Heart right ventricle (tissue), 16 donors: ENCODE data around the gene CHST3. TPM values are rescaled to one million over a fixed set of nuclear protein-coding genes. Genes with fewer than 3 reads are reported as not detected.

Experiments
- ATAC-seq, 8 donors: fragments of 200-7000 bp; cut with Tn5 transposase; one replicate each; pipeline ENCODE4 v1.9.1; 2020; ENCODE audit warnings: mild to moderate bottlenecking in 8 of 8, moderate library complexity in 8 of 8, moderate number of reproducible peaks in 1 of 8
- DNase-seq, 2 donors: peaks; one replicate each; pipeline ENCODE4 v3.0.0-alpha.2; 2020
- H3K27ac ChIP-seq, 10 donors: fragments of 200-600 bp; sonication (generic) in 2 of 10; one replicate each; pipeline versions ENCODE4 v1.5.0 to v1.8.0; 2020 to 2022; ENCODE audit warnings: mild to moderate bottlenecking in 3 of 10
- H3K27me3 ChIP-seq, 7 donors: fragments of 200-600 bp; one replicate each; pipeline ENCODE4 v1.8.0; 2021 to 2022; ENCODE audit warnings: mild to moderate bottlenecking in 2 of 7
- H3K36me3 ChIP-seq, 9 donors: fragments of 200-600 bp; sonication (generic) in 1 of 9; one replicate each; pipeline versions ENCODE4 v1.5.0 to v1.8.0; 2020 to 2022; ENCODE audit warnings: mild to moderate bottlenecking in 2 of 9
- H3K4me1 ChIP-seq, 9 donors: fragments of 200-600 bp; sonication (generic) in 1 of 9; one replicate each; pipeline versions ENCODE4 v1.5.0 to v1.8.0; 2020 to 2022; ENCODE audit warnings: mild to moderate bottlenecking in 4 of 9
- H3K4me3 ChIP-seq, 10 donors: fragments of 200-600 bp; sonication (generic) in 2 of 10; one replicate each; pipeline versions ENCODE4 v1.5.0 to v1.8.0; 2020 to 2022; ENCODE audit warnings: mild to moderate bottlenecking in 7 of 10, moderate library complexity in 2 of 10
- H3K9me3 ChIP-seq, 11 donors: fragments of 200-600 bp in 10 of 11; sonication (generic) in 2 of 11; one replicate each; pipeline versions ENCODE4 v1.5.0 to v1.8.0; 2013 to 2022; ENCODE audit warnings: mild to moderate bottlenecking in 2 of 11, control low read depth in 1 of 11, moderate library complexity in 1 of 11
- CTCF ChIP-seq, 9 donors: fragments of 200-600 bp; sonication (generic) in 2 of 9; IDR thresholded peaks; one replicate each; pipeline versions ENCODE4 v1.5.0 to v1.8.0; 2021 to 2022; ENCODE audit warnings: antibody characterized with exemption in 9 of 9, mild to moderate bottlenecking in 5 of 9, moderate library complexity in 1 of 9
- WGBS, 2 donors: extraction: QIAGEN DNeasy Blood & Tissue Kit; methylation state at CpG; one replicate each; pipeline ENCODE4 v1.1.7; 2013; ENCODE audit warnings: inconsistent platforms in 1 of 2; 5-methylcytosine and 5-hydroxymethylcytosine counted together
- intact Hi-C, 10 donors: fragments of 100-400 bp; cut with DNase I; formaldehyde crosslinking; loops; one replicate each; pipeline versions ENCODE4 v1.11.1 to v1.14.2; 2022
- polyA plus RNA-seq, 2 donors: library from polyadenylated mRNA; stranded (reverse); fragments of 200-250 nt; gene quantifications; one replicate each; pipeline ENCODE4 v1.2.3, GENCODE V29; 2013
- total RNA-seq, 10 donors: library from RNA; stranded (reverse); fragmentation: NEBNext Ultra II Directional in 3 of 10; extraction: Animal tissue kit (Norgen Biotek cat#: 25700) in 3 of 10; gene quantifications; one replicate each; pipeline versions ENCODE4 v1.2.1 to v1.2.4, GENCODE V29; 2021 to 2023
- donor health status: Arrhythmogenic right ventricular cardiomyopathy.
- donor health status: ischemic (EF 13 %, LVEDD 7.1; RV severe dilation, severe dysfunction).
- donor health status: healthy with polysubstance abuse.
- donor health status: DM: no; HTN: yes; CAD: no.
- donor health status: DM: no; HTN: no; CAD: no.
- donor health status: ischemic (EF 25% LVEDD 6.9; RV normal size, moderate dysfunction).
- donor health status: ischemic (EF 25% LVEDD 5.7; RV mildly dilated, moderate dysfunction).
- donor health status: healthy.
- donor health status: DM: yes; HTN: yes; CAD: no.
- donor health status: Ischemic cardiomyopathy.
- donor health status: ischemic (EF 35%, LVEDD 5.7; RV mildly dilated, moderate dysfunction).
- donor health status: nonischemic (EF 11% LVEDD 7.7; RV severe dilation, severe dysfunction).
- donor health status: DM: yes; HTN: yes; CAD: no.
- donor health status: PGD.
- donor health status: ischemic (EF 29% LVEDD 5.4; RV normal size, mild dysfunction).
- donor health status: nonischemic (EF 23%, LVEDD 6.1; RV moderate dilation, normal function).

CHST3 gene
- total and polyA plus RNA-seq, 12 donors, result 6.3 to 28.7 (median 20.5) TPM

- Histone ChIP-seq H3K27ac (no peak overlapping the region), H3K9me3 (no peaks in the 10 kb centered on the region), H3K36me3 (no peaks in the 10 kb centered on the region), H3K4me3 (no peak overlapping the region), H3K4me1 (peaks cover 14 to 59% (median 44%) of the 10 kb centered on the region in 9 donors), H3K27me3 (no peaks in the 10 kb centered on the region)
- DNase-seq, result no peak
- intact Hi-C loops, result no loop called here
- TF ChIP-seq CTCF (IDR thresholded peaks at IDR 0.05), result no peak
- peak in 1 of 8 donors; percentile 6 for ATAC-seq
- WGBS, 2 donors, result 92 to 95% methylated on average over 7 of the region's 7 CpGs
Observed at GRCh38 chr10:71990706-71991269, 26.6 kb downstream of the CHST3 start.

- DNase-seq (no peak), ATAC-seq (no peak)
- Histone ChIP-seq H3K27me3 (no peaks in the 10 kb centered on the region), H3K27ac (peak overlapping the region in 2 of 10 donors; percentile 8 to 35), H3K4me1 (peaks cover 15 to 71% (median 57%) of the 10 kb centered on the region in 9 donors), H3K9me3 (no peaks in the 10 kb centered on the region), H3K4me3 (no peak overlapping the region), H3K36me3 (no peaks in the 10 kb centered on the region)
- WGBS, 2 donors, result 94 to 96% methylated on average over 3 of the region's 3 CpGs
- no peak for TF ChIP-seq CTCF (IDR thresholded peaks at IDR 0.05)
- intact Hi-C loops, result no loop called here
Observed at GRCh38 chr10:71995449-71995848, 31.3 kb downstream of the CHST3 start.

GRCh38 chr10:71995887-71996575, 31.8 kb downstream of the CHST3 start:
- H3K4me1 ChIP-seq, result peaks cover 15 to 72% (median 58%) of the 10 kb centered on the region in 9 donors
- no peak for ATAC-seq
- H3K36me3 ChIP-seq, result no peaks in the 10 kb centered on the region
- peak overlapping the region in 3 of 10 donors; percentile 8 to 35 (median 25) for H3K27ac ChIP-seq
- no peak overlapping the region for H3K4me3 ChIP-seq
- intact Hi-C loops, result no loop called here
- no peaks in the 10 kb centered on the region for H3K27me3 ChIP-seq
- WGBS, 2 donors, result 50 to 55% methylated on average over 6 of the region's 6 CpGs
- DNase-seq, result no peak
- no peak for TF ChIP-seq CTCF (IDR thresholded peaks at IDR 0.05)
- no peaks in the 10 kb centered on the region for H3K9me3 ChIP-seq

GRCh38 chr10:71996592-71997371, 32.6 kb downstream of the CHST3 start:
- DNase-seq (no peak), ATAC-seq (no peak)
- intact Hi-C loops, result no loop called here
- H3K27ac ChIP-seq, result no peak overlapping the region
- 86 to 93% methylated on average over 13 of the region's 13 CpGs for WGBS, 2 donors
- no peak for TF ChIP-seq CTCF (IDR thresholded peaks at IDR 0.05)
- no peaks in the 10 kb centered on the region for H3K36me3 ChIP-seq
- H3K4me3 ChIP-seq, result no peak overlapping the region
- peaks cover 15 to 74% (median 64%) of the 10 kb centered on the region in 9 donors for H3K4me1 ChIP-seq
- no peaks in the 10 kb centered on the region for H3K9me3 ChIP-seq
- no peaks in the 10 kb centered on the region for H3K27me3 ChIP-seq
